K562 (cell line): ENCODE data around the gene EEFSEC. TPM values are rescaled to one million over a fixed set of nuclear protein-coding genes. Genes with fewer than 3 reads are reported as not detected.

Source experiments
- ATAC-seq: fragments of 200-7000 bp; cut with Tn5 transposase; 3 replicates; pipeline ENCODE4 v1.9.1; 2020; ENCODE audit warnings: moderate library complexity
- BruUV-seq: library from RNA; stranded (reverse); fragments of 400-500 nt; replicated peaks from 2 replicates; lab custom pipeline; 2021; lab: Mats Ljungman, UMichigan
- CTCF ChIA-PET: fragments of 300-600 bp; formaldehyde crosslinking; extraction: SDS; loops from one replicate; lab custom pipeline; 2021; ENCODE audit warnings: low intra/inter-chr PET ratio; lab: Yijun Ruan, JAX
- POLR2A ChIA-PET: fragments of 300-600, 350-650 bp; sonication (Branson Sonifier 250); formaldehyde crosslinking; extraction: SDS; loops from one replicate; lab custom pipeline; 2021; ENCODE audit warnings: antibody characterized with exemption, inconsistent platforms; lab: Yijun Ruan, JAX
- DNase-seq, 4 experiments: peaks; one replicate each; pipeline versions ENCODE4 v3.0.0 to v3.0.0-alpha.2; 2011 to 2018; ENCODE audit warnings: low spot score in 3 of 4, mixed read lengths in 3 of 4; ENCODE audit errors: extremely low read depth in 1 of 4
- FAIRE-seq: peaks from 2 replicates; lab custom pipeline; 2011; peaks lifted over from hg19 to GRCh38; lab: Jason Lieb, UNC
- H2AFZ ChIP-seq: 2 replicates; pipeline ENCODE4 v1.6.0; 2011; ENCODE audit warnings: low read depth, low read length, control low read depth, inconsistent platforms
- H3K27ac ChIP-seq: fragments of 200-600 bp; 3 replicates; pipeline ENCODE4 v1.8.0; 2011; ENCODE audit warnings: low read depth, mild to moderate bottlenecking, control low read depth, inconsistent platforms, low read length, moderate library complexity, mixed read lengths; ENCODE audit errors: extremely low read depth
- H3K27me3 ChIP-seq, 2 experiments: fragments of 300-600 bp in 1 of 2; 2 replicates in 1 of 2; 3 replicates in 1 of 2; pipeline versions ENCODE4 v1.6.0 to v1.8.0; 2011; ENCODE audit warnings: inconsistent platforms in 2 of 2, low read length in 2 of 2, mild to moderate bottlenecking in 1 of 2, mixed read lengths in 1 of 2, moderate library complexity in 1 of 2; ENCODE audit not compliant: control insufficient read depth in 2 of 2, insufficient read depth in 2 of 2
- H3K36me3 ChIP-seq: fragments of 300-600 bp; 3 replicates; pipeline ENCODE4 v1.8.0; 2011; ENCODE audit warnings: mild to moderate bottlenecking, low read length, inconsistent platforms; ENCODE audit not compliant: control insufficient read depth, insufficient read depth
- H3K4me1 ChIP-seq, 2 experiments: fragments of 200-600 bp in 1 of 2; replicated peaks in 1 of 2; 2 replicates in 1 of 2; 3 replicates in 1 of 2; pipeline versions ENCODE4 v1.5.1 to v1.8.0; 2011; ENCODE audit warnings: inconsistent platforms in 2 of 2, low read length in 2 of 2, mild to moderate bottlenecking in 1 of 2, mixed read lengths in 1 of 2, moderate library complexity in 1 of 2; ENCODE audit not compliant: control insufficient read depth in 2 of 2, insufficient read depth in 2 of 2
- H3K4me2 ChIP-seq: 2 replicates; pipeline ENCODE4 v1.6.1; 2011; ENCODE audit warnings: low read length, control low read depth, inconsistent platforms, mixed read lengths; ENCODE audit not compliant: insufficient read depth
- H3K4me3 ChIP-seq: fragments of 200-600 bp; sonication (generic), shearing (Covaris generic); 2 replicates; pipeline ENCODE4 v1.5.1; 2016; ENCODE audit warnings: control low read depth, inconsistent platforms
- H3K79me2 ChIP-seq: fragments of 200-600 bp; 3 replicates; pipeline ENCODE4 v1.8.0; 2011; ENCODE audit warnings: low read length, inconsistent platforms; ENCODE audit not compliant: control insufficient read depth, insufficient read depth
- H3K9ac ChIP-seq, 2 experiments: 2 replicates each; pipeline versions ENCODE4 v1.6.0 to v1.6.1; 2011; ENCODE audit warnings: low read depth in 2 of 2, low read length in 2 of 2, control low read depth in 1 of 2, inconsistent platforms in 1 of 2, mild to moderate bottlenecking in 1 of 2, mixed read lengths in 1 of 2; ENCODE audit not compliant: insufficient read depth in 1 of 2
- H3K9me1 ChIP-seq: one replicate; pipeline ENCODE4 v1.6.0; 2011; ENCODE audit warnings: inconsistent platforms, mild to moderate bottlenecking, low read length, moderate library complexity; ENCODE audit not compliant: control insufficient read depth, insufficient read depth
- H3K9me3 ChIP-seq: replicated peaks from 2 replicates; pipeline ENCODE4 v1.5.1; 2011; ENCODE audit warnings: low read depth, low read length, inconsistent platforms; ENCODE audit not compliant: control insufficient read depth, insufficient read depth
- H4K20me1 ChIP-seq: replicated peaks from 2 replicates; pipeline ENCODE4 v1.6.1; 2011; ENCODE audit warnings: low read length, inconsistent platforms, mixed read lengths; ENCODE audit not compliant: control insufficient read depth, insufficient read depth
- CBX2 ChIP-seq: fragments of 200-600 bp; sonication (generic); IDR thresholded peaks from one replicate; pipeline ENCODE4 v1.6.1; 2012; ENCODE audit warnings: mild to moderate bottlenecking, low read length, inconsistent platforms; ENCODE audit not compliant: insufficient read depth, poor library complexity, severe bottlenecking
- IRF2 ChIP-seq: sonication (generic); formaldehyde crosslinking; IDR thresholded peaks from 2 replicates; pipeline ENCODE4 v1.8.1; 2022; ENCODE audit warnings: mild to moderate bottlenecking, missing genetic modification reagents
- NFE2L1 ChIP-seq: fragments of 450-650 bp; IDR thresholded peaks from 2 replicates; pipeline ENCODE4 v1.6.1; 2016; ENCODE audit warnings: missing genetic modification characterization, low read depth, mild to moderate bottlenecking, missing compliant biosample characterization, moderate library complexity, borderline replicate concordance
- SNRNP70 ChIP-seq: fragments of 200-400 bp; formaldehyde crosslinking; optimal IDR thresholded peaks from 2 replicates; pipeline ENCODE3; 2017; ENCODE audit warnings: low read depth, low read length
- TCF7L2 ChIP-seq: fragments of 150-350 bp; IDR thresholded peaks from 2 replicates; pipeline ENCODE4 v1.6.1; 2016; ENCODE audit warnings: low read depth, mild to moderate bottlenecking, low read length, moderate library complexity
- ZNF134 ChIP-seq: fragments of 250-450 bp; sonication (Bioruptor Pico); conservative IDR thresholded peaks from 2 replicates; pipeline ENCODE4 v1.4.0; 2020
- WGBS: fragments of 100-300 bp; shearing (Covaris generic); methylation state at CpG from one replicate; pipeline ENCODE4 v1.1.6; 2016; ENCODE audit warnings: low coverage, mixed read lengths; ENCODE audit not compliant: insufficient coverage; ENCODE audit errors: missing lambda C conversion rate; 5-methylcytosine and 5-hydroxymethylcytosine counted together
- in situ Hi-C: fragments of 300-500 bp; cut with MboI; formaldehyde crosslinking; loops from 4 replicates; pipeline ENCODE4 v1.15.0; 2018; ENCODE audit warnings: inconsistent platforms, mixed read lengths
- intact Hi-C: fragments of 100-400 bp; cut with micrococcal nuclease; formaldehyde crosslinking; loops from 2 replicates; pipeline ENCODE4 v1.14.2; 2022
- polyA plus RNA-seq, 8 experiments: library from polyadenylated mRNA; depleted of rRNA in 4 of 8; stranded (reverse) in 5 of 8; unstranded in 3 of 8; fragments of >200 nt; fragmentation: Nextera tagmentation in 2 of 8; fragmentation: Illumina TruSeq in 1 of 8; extraction: Ambion mirVana in 2 of 8; extraction: Trizol in 1 of 8; gene quantifications; 2 replicates each; pipeline versions ENCODE4 v1.2.1 to v1.2.3, GENCODE V29; 2011 to 2014; ENCODE audit warnings: inconsistent platforms in 1 of 8, missing spikeins in 1 of 8
- total RNA-seq, 7 experiments: library from RNA; depleted of rRNA in 6 of 7; stranded (reverse); fragments of >200 nt in 6 of 7; fragmentation: Illumina TruSeq in 2 of 7; extraction: Trizol in 2 of 7; gene quantifications; 2 replicates each; pipeline versions ENCODE4 v1.2.1 to v1.2.3, GENCODE V29; 2011 to 2021; ENCODE audit warnings: low replicate concordance in 1 of 7
- TF ChIP-seq, protein P1 (sequence below): sonication (generic); formaldehyde crosslinking; IDR thresholded peaks from 2 replicates; pipeline ENCODE4 v1.8.1; 2023; ENCODE audit warnings: mild to moderate bottlenecking, missing genetic modification reagents
- TF ChIP-seq, protein P2 (sequence below), 2 experiments: fragments of 450-650 bp; IDR thresholded peaks; 2 replicates each; pipeline ENCODE4 v1.6.1; 2016
- TF ChIP-seq, protein P3 (sequence below): sonication (generic); formaldehyde crosslinking; IDR thresholded peaks from 2 replicates; pipeline ENCODE4 v1.8.1; 2023; ENCODE audit warnings: mild to moderate bottlenecking, missing genetic modification reagents, moderate library complexity
- TF ChIP-seq, protein P4 (sequence below): sonication (generic); formaldehyde crosslinking; IDR thresholded peaks from 2 replicates; pipeline ENCODE4 v1.8.0; 2022; ENCODE audit warnings: mild to moderate bottlenecking, missing genetic modification reagents
- TF ChIP-seq, protein P5 (sequence below): sonication (generic); formaldehyde crosslinking; IDR thresholded peaks from 2 replicates; pipeline ENCODE4 v1.8.1; 2023; ENCODE audit warnings: mild to moderate bottlenecking, missing genetic modification reagents
- TF ChIP-seq, protein P6 (sequence below): fragments of 150-350 bp; conservative IDR thresholded peaks from 2 replicates; pipeline ENCODE4 v1.6.1; 2014; ENCODE audit warnings: low read length

EEFSEC gene
- total and polyA plus RNA-seq, 9 of the 15 experiments (the other 6 are each of a cell fraction or from before 2014, with no cell fraction given): 0.35 to 11.8 (median 7.7) TPM

DNA sequence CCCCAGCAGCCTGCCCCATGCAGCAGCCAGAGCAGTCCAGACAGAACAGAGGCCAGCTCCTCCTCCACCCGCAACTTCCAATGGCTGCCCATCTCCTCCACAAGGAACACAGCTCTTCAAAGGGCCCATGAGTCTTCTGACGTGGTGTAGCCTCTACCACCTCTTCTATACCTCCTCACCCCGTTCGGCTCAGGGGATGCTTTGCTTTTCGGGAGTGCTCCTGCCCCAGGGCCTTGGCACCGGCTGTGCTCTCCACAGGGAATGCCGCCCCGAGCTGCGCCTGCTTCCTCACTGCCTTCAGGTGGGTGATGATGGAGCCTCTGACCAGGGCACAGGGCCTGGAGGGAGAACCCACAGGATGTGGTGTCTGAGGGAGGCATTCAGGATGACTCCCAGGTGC is 298.8 kb downstream of the EEFSEC start:
- TF ChIP-seq, protein P1, sequence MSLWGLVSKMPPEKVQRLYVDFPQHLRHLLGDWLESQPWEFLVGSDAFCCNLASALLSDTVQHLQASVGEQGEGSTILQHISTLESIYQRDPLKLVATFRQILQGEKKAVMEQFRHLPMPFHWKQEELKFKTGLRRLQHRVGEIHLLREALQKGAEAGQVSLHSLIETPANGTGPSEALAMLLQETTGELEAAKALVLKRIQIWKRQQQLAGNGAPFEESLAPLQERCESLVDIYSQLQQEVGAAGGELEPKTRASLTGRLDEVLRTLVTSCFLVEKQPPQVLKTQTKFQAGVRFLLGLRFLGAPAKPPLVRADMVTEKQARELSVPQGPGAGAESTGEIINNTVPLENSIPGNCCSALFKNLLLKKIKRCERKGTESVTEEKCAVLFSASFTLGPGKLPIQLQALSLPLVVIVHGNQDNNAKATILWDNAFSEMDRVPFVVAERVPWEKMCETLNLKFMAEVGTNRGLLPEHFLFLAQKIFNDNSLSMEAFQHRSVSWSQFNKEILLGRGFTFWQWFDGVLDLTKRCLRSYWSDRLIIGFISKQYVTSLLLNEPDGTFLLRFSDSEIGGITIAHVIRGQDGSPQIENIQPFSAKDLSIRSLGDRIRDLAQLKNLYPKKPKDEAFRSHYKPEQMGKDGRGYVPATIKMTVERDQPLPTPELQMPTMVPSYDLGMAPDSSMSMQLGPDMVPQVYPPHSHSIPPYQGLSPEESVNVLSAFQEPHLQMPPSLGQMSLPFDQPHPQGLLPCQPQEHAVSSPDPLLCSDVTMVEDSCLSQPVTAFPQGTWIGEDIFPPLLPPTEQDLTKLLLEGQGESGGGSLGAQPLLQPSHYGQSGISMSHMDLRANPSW (CRISPR knock-in tag): no peak
- TF ChIP-seq TCF7L2 (no peak), ZNF134 (CRISPR knock-in tag) (no peak), NFE2L1 (tag) (no peak), IRF2 (CRISPR knock-in tag) (no peak), SNRNP70 (no peak), CBX2 (no peak)
- TF ChIP-seq, protein P2, sequence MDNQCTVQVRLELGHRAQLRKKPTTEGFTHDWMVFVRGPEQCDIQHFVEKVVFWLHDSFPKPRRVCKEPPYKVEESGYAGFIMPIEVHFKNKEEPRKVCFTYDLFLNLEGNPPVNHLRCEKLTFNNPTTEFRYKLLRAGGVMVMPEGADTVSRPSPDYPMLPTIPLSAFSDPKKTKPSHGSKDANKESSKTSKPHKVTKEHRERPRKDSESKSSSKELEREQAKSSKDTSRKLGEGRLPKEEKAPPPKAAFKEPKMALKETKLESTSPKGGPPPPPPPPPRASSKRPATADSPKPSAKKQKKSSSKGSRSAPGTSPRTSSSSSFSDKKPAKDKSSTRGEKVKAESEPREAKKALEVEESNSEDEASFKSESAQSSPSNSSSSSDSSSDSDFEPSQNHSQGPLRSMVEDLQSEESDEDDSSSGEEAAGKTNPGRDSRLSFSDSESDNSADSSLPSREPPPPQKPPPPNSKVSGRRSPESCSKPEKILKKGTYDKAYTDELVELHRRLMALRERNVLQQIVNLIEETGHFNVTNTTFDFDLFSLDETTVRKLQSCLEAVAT (IDR thresholded peaks at IDR 0.05): no peak
- TF ChIP-seq, protein P3, sequence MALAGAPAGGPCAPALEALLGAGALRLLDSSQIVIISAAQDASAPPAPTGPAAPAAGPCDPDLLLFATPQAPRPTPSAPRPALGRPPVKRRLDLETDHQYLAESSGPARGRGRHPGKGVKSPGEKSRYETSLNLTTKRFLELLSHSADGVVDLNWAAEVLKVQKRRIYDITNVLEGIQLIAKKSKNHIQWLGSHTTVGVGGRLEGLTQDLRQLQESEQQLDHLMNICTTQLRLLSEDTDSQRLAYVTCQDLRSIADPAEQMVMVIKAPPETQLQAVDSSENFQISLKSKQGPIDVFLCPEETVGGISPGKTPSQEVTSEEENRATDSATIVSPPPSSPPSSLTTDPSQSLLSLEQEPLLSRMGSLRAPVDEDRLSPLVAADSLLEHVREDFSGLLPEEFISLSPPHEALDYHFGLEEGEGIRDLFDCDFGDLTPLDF (CRISPR knock-in tag): no peak
- TF ChIP-seq, protein P4, sequence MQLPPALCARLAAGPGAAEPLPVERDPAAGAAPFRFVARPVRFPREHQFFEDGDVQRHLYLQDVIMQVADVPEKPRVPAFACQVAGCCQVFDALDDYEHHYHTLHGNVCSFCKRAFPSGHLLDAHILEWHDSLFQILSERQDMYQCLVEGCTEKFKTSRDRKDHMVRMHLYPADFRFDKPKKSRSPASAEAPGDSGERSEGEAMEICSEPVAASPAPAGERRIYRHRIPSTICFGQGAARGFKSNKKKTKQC: no peak
- TF ChIP-seq, protein P5, sequence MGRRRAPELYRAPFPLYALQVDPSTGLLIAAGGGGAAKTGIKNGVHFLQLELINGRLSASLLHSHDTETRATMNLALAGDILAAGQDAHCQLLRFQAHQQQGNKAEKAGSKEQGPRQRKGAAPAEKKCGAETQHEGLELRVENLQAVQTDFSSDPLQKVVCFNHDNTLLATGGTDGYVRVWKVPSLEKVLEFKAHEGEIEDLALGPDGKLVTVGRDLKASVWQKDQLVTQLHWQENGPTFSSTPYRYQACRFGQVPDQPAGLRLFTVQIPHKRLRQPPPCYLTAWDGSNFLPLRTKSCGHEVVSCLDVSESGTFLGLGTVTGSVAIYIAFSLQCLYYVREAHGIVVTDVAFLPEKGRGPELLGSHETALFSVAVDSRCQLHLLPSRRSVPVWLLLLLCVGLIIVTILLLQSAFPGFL (CRISPR knock-in tag): no peak
- TF ChIP-seq, protein P6, sequence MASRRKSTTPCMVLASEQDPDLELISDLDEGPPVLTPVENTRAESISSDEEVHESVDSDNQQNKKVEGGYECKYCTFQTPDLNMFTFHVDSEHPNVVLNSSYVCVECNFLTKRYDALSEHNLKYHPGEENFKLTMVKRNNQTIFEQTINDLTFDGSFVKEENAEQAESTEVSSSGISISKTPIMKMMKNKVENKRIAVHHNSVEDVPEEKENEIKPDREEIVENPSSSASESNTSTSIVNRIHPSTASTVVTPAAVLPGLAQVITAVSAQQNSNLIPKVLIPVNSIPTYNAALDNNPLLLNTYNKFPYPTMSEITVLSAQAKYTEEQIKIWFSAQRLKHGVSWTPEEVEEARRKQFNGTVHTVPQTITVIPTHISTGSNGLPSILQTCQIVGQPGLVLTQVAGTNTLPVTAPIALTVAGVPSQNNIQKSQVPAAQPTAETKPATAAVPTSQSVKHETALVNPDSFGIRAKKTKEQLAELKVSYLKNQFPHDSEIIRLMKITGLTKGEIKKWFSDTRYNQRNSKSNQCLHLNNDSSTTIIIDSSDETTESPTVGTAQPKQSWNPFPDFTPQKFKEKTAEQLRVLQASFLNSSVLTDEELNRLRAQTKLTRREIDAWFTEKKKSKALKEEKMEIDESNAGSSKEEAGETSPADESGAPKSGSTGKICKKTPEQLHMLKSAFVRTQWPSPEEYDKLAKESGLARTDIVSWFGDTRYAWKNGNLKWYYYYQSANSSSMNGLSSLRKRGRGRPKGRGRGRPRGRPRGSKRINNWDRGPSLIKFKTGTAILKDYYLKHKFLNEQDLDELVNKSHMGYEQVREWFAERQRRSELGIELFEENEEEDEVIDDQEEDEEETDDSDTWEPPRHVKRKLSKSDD: no peak
- in situ Hi-C loops: no loop called here
- Histone ChIP-seq H3K4me2 (no peak overlapping the region), H3K4me3 (no peak overlapping the region), H3K27ac (no peak overlapping the region), H3K36me3 (no peaks in the 10 kb centered on the region), H3K9me1 (no peaks in the 10 kb centered on the region), H3K4me1 (peaks cover 6 to 33% of the 10 kb centered on the region in 2 experiments; a peak in 3 of 5 replicates), H4K20me1 (no peaks in the 10 kb centered on the region), H3K27me3 (no peaks in the 10 kb centered on the region; a peak in 3 of 5 replicates), H3K9me3 (no peaks in the 10 kb centered on the region), H3K79me2 (no peaks in the 10 kb centered on the region), H2AFZ (no peak overlapping the region), H3K9ac (no peak overlapping the region)
- WGBS: 26% methylated on average over 4 of the region's 9 CpGs
- POLR2A ChIA-PET: interaction anchor here (1.4 kb wide), 1 partner anchor 11 kb away, joined by 4 read pairs; no protein-coding TSS in a partner anchor
- DNase-seq (no peak), FAIRE-seq (no peak), ATAC-seq (no peak)
- CTCF ChIA-PET: no interaction called here
- no TSS peak for BruUV-seq
- intact Hi-C loops: no loop called here
